Vagina (tissue), 2 donors: ENCODE measurements around the gene S100A7.

Source experiments
- POLR2AphosphoS5 ChIP-seq, 2 donors: sonication (generic); formaldehyde crosslinking; IDR thresholded peaks; one replicate each; pipeline ENCODE4 v1.9.0; 2017; ENCODE audit warnings: antibody characterized with exemption in 2 of 2, mild to moderate bottlenecking in 2 of 2, low read depth in 1 of 2; ENCODE audit not compliant: insufficient read depth in 1 of 2
- TF ChIP-seq, protein P1 (sequence below), 3 experiments: fragments of 450-650 bp in 2 of 3; fragments of 200-600 bp in 1 of 3; sonication (generic) in 1 of 3; IDR thresholded peaks; one replicate each; pipeline ENCODE4 v1.5.1; 2017 to 2019; ENCODE audit warnings: antibody characterized with exemption in 3 of 3, mild to moderate bottlenecking in 2 of 3, moderate library complexity in 2 of 3

DNA sequence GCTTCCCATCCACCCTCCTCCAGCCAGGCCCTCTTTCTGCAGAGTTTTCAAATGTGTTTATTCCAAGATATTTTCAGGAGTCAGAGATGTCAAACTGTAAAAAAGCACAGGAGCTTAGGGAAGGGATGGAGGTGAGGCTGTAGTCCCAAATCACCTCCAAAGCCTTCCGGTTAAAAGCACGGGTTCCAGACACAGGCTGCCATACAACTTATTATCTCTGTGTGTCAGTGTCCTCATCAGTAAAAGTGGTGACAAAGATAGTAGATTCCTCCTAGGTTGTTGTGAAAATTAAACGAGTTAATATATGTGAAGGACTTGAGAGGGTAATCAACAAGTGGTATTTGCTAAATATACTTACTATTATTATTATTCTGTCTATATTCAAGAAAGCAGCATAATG lies 29.0 kb downstream of the S100A7 start:
- TF ChIP-seq POLR2AphosphoS5 (IDR thresholded peaks at IDR 0.05; ENCODE audit: insufficient read depth in 1 of 2, low read depth in 1 of 2) = no peak
- TF ChIP-seq, protein P1, sequence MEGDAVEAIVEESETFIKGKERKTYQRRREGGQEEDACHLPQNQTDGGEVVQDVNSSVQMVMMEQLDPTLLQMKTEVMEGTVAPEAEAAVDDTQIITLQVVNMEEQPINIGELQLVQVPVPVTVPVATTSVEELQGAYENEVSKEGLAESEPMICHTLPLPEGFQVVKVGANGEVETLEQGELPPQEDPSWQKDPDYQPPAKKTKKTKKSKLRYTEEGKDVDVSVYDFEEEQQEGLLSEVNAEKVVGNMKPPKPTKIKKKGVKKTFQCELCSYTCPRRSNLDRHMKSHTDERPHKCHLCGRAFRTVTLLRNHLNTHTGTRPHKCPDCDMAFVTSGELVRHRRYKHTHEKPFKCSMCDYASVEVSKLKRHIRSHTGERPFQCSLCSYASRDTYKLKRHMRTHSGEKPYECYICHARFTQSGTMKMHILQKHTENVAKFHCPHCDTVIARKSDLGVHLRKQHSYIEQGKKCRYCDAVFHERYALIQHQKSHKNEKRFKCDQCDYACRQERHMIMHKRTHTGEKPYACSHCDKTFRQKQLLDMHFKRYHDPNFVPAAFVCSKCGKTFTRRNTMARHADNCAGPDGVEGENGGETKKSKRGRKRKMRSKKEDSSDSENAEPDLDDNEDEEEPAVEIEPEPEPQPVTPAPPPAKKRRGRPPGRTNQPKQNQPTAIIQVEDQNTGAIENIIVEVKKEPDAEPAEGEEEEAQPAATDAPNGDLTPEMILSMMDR (IDR thresholded peaks at IDR 0.05) = no peak
